DMS 273 treated with DMSO at 0.1 percent for 48 hours (cell line): ENCODE data around the gene NAA15.
A peak's percentile ranks its signal among the peaks of the same experiment; 100 is the strongest.
"Not testable (repeated sequence)": the region's sequence is repeated elsewhere in the genome, so short reads cannot be mapped to it uniquely, and the experiment has no call there.

Source experiments
- DNase-seq: peaks from one replicate; lab custom pipeline; 2025; lab: John Stamatoyannopoulos, UW

Gene NAA15

DNA sequence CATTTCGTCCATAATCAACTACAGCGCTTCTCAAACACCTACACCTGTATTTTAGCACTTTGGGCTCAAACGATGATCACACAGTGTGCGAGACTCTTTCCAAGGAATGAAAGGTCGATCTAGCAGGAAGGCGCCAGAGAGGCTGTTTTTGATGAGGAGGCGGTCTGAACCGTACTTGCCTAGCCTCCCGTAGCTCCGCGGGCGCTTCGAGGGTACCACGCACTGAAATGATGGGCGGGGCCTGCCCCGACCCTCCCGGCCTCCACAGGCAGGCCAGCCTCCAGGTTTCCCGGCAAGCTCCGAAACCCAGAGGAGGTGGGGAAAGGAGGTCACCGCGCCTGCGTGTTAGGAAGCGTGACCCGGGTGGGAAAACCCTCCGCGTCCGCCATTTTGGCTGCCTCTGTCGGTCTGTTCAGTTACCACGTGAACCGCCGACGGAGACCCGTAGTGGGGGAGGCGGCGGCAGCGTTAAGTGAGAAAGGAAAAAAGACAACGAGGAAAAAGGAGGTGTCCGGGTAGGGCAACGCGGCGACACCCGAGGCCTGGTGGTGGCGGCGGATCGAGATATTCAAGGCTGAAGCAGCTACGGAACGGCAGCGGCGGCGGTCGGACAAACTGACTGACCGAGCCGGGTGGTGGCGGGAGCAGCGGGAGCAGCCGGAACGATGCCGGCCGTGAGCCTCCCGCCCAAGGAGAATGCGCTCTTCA lies at the start of gene NAA15:
TSS of gene NAA15 (plus strand) at position 393 of the 708 bp plus-strand sequence. CDS start at position 666, 273 bp downstream.
- DNase-seq, result peak; percentile 89

DNA sequence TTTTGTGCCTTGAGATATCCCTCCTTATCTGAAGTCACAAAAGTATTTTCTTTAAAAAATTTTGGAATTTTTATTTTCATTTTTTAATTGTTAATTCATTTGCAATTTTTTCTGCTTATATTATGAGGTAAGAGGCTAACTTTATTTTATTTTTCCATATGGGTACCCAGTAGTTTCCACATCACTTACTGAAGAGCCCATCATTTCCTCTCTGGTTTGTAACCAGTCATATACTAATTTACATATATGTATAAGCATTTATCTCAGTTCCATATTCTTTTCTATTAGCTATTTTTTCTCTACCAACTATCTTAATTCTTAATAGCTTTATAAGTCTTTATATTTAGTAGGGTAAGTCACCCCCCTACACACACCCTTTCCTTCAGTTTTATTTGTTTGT lies 48.3 kb upstream of the NAA15 start:
- no peak for DNase-seq

GRCh38 chr4:139253713-139254112 lies 47.6 kb upstream of the NAA15 start:
- DNase-seq, result no peak

GRCh38 chr4:139255581-139255980 lies 45.7 kb upstream of the NAA15 start:
- not testable (repeated sequence) for DNase-seq

DNA sequence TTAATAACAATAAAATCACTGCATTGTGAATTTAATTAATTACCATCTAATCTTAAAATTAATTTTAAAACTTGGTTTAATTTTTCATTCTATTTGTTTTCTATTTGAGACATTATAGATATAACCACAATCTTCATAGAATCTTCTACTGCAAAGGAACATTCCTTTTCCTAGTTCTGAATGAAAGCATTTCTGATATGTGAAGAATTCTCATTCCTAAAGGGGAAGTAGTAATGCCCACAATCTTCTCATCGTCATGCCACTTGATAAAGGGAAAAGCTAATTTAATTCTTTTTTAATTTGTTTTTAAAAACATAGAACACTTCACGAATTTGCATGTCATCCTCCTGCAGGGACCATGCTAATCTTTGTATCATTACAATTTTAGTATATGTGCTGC lies 45.0 kb upstream of the NAA15 start:
- DNase-seq, result no peak

- no peak for DNase-seq
Measured at GRCh38 chr4:139265654-139266053, 35.7 kb upstream of the NAA15 start.

- DNase-seq, result no peak
Measured at GRCh38 chr4:139266208-139266582, 35.1 kb upstream of the NAA15 start.

- no peak for DNase-seq
Measured at GRCh38 chr4:139266583-139267257, 34.6 kb upstream of the NAA15 start.

GRCh38 chr4:139267301-139267700 lies 34.0 kb upstream of the NAA15 start:
- DNase-seq, result no peak

DNA sequence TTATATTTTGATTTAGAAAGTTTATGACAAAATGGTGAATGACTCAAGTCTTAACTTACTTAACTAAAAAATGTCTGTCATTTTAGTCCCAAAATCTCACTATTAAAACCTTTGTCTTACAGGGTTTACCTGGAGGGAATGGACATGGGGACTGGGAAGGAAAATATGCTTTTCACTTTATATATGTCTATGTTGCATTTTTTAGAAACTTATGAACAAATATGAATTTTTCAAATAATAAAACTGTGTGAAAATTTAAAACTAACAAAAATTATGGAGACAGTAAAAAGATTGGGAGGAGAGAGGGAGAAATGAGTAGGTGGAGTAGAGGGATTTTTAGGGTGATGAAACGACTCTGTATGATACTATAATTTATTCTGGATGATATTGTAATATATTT lies 27.5 kb upstream of the NAA15 start:
- DNase-seq, result no peak

GRCh38 chr4:139274790-139275189 lies 26.5 kb upstream of the NAA15 start:
- DNase-seq, result no peak

DNA sequence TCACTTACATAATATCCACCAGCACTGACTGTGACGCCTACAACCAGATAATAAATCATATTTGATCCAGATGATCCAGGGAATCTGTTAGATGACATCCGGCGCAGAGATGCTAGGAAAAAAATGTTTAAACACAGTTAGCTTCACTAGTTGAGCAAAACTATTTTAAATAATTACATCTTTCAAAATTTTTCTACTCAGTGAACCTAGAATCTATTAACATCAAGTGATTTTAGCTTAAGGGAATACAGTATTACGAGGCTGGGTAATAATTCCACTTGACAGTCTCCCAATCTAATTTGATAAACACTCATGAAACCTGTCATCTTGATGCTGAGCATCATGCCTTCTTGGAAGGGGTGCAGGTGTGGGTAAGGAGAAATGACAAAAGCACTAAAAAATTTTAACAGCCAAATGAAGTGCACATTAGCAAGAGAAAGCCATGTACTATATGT lies 26.0 kb upstream of the NAA15 start:
- DNase-seq, result no peak

GRCh38 chr4:139278485-139278884 lies 22.8 kb upstream of the NAA15 start:
- DNase-seq, result no peak

DNA sequence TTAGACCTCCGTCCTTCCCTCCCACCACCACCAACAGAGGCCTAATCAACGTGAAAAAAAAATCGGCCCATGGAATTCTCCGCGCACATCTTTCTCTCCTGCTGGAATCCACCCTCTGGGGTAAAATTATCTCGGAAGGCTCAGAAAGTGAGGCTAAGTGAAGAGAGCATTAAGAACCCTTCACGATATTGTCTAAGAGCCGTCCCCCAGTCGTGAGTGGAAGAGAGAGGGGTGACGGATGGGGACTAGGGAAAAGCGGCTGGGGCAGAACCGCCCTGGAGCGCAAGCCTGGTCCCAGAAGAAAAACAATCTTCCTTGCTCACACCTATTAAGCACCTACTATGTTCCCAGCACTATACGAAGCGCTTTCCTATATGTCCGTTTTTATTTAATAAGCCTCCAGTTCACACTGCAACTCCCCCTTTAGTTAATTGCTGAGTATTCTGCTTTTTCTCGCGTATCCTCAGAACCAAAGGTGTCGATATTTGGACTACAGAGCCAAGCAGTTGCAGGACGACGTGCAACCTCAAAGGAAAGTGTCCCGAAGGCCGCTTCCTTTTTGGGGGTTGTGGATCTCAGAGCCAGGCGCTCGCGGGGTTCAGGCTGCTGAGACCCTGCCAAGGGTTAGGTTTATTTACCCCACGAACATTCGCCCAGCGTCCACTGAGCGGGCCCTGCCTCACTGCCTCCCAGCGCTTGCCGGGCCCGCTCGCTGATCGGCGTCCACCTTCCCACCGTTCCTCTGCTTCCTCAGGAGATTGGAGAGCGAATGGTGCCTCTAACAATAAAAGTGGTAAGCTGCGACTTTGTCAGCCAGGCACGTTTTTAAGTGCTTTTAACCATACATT lies 22.2 kb upstream of the NAA15 start:
- no peak for DNase-seq

GRCh38 chr4:139279760-139280620 lies 21.3 kb upstream of the NAA15 start, which contains the start of gene MGARP:
Gene MGARP, minus strand, starts transcription at chr4:139280225. Its CDS starts 67 bp downstream, at chr4:139280158.
- no peak for DNase-seq

DNA sequence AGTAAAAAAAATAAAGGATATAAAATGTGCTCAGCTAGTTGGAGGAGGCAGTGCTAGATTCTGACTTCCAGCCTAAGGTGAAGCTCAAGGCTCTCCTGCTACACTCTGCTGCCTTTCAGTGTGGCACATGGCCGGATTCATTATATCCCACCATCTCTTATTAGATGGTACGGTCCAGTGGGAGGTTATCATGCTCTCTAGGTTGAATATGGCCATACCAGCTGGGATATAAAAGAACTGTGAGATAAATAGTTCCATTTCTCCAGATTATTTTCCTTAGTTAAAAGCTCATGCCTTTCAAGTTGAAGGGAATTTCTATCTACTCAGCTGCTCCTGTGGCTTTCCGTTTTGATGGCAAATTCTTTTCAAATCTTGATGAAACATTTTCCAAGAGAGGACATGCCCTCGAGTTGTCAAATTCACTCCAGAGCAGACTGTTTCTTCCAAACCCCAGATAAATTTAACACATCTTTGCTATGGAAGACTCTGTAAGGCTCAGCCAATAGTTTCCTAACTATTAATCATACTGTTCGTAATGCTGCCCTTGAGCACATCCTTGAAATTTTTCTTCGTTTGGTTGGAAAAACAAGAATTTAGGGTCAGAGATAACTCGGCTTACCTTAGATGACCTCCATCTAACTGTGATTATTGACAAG lies 19.1 kb upstream of the NAA15 start:
- DNase-seq, result no peak

- no peak for DNase-seq
Measured at GRCh38 chr4:139282721-139283075, 18.6 kb upstream of the NAA15 start.

- no peak for DNase-seq
Measured at GRCh38 chr4:139286186-139286698, 15.1 kb upstream of the NAA15 start.

- peak; percentile 69 for DNase-seq
Measured at GRCh38 chr4:139295206-139295941, 5.9 kb upstream of the NAA15 start.

DNA sequence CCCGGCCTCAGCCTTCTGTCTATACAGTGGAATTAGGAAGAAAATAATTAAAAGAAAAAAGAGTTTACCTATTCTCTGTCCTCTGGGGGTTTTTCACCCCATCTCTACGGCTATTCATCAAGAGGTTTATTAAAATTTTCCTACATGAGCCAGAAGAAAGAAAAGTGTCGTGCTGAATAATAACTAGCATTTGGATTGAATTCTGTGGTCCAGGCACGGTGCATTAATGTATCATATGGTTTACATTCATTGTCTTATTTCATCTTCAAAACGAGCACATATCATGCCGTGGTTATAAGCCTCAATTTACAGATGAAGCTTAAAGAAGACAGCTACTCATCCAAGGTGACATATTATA lies 5.4 kb upstream of the NAA15 start:
- no peak for DNase-seq
